ENCODE data around the gene HIKESHI. TPM values are rescaled to one million over a fixed set of nuclear protein-coding genes. Genes with fewer than 3 reads are reported as not detected.

The HIKESHI gene
- polyA plus RNA-seq, 3 donors = 21.5 to 71.2 (median 65.4) TPM

DNA sequence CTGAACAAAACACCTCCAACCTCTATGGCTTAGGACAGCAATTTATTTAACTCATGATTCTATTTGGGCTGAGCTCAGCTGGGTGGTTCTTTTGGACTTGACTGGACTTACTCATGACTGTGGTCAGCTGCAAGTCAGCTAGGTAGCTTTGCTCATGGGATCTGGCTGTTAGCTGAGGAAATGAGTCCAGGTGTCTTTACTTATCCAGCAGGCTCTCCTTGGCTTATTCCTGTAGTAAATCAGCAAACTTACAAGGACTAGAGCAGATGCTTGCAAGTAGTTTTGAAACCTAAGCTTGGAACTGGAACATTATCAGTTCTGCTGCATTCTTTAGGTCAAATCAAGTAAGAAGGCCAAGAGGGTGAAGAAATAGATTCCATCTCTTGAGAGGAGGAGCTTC lies 8.0 kb upstream of the HIKESHI start:
- no peaks in the 10 kb centered on the region for H4K20me1 ChIP-seq (ENCODE audit: insufficient read depth, low read length)
- Mint-ChIP-seq H3K4me3 (no peak overlapping the region), H3K9me3 (no peaks in the 10 kb centered on the region), H3K4me1 (peaks cover 2% of the 10 kb centered on the region), H3K27me3 (ENCODE audit: low read depth in 3 of 3) (peaks cover 0 to 6% (median 2%) of the 10 kb centered on the region in 3 donors), H3K27ac (no peak overlapping the region), H3K36me3 (peaks cover 0 to 1% of the 10 kb centered on the region in 2 donors)
- H3K79me2 ChIP-seq (ENCODE audit: insufficient read depth, low read length) = no peaks in the 10 kb centered on the region
- H2AFZ ChIP-seq (ENCODE audit: insufficient read depth, low read depth, low read length, poor library complexity, severe bottlenecking) = no peak overlapping the region
- no peaks in the 10 kb centered on the region for H3K36me3 ChIP-seq (replicated peaks in 1 of 2; ENCODE audit: control insufficient read depth in 1 of 2, insufficient read depth in 2 of 2, low read length in 2 of 2)
- H3K9me3 ChIP-seq (replicated peaks in 1 of 2; ENCODE audit: control insufficient read depth in 1 of 2, insufficient read depth in 1 of 2, low read length in 2 of 2) = no peaks in the 10 kb centered on the region
- DNase-seq = no peak
- H3K4me1 ChIP-seq (ENCODE audit: control insufficient read depth in 1 of 2, insufficient read depth in 2 of 2, low read length in 2 of 2) = no peaks in the 10 kb centered on the region
- TF ChIP-seq, protein P1, sequence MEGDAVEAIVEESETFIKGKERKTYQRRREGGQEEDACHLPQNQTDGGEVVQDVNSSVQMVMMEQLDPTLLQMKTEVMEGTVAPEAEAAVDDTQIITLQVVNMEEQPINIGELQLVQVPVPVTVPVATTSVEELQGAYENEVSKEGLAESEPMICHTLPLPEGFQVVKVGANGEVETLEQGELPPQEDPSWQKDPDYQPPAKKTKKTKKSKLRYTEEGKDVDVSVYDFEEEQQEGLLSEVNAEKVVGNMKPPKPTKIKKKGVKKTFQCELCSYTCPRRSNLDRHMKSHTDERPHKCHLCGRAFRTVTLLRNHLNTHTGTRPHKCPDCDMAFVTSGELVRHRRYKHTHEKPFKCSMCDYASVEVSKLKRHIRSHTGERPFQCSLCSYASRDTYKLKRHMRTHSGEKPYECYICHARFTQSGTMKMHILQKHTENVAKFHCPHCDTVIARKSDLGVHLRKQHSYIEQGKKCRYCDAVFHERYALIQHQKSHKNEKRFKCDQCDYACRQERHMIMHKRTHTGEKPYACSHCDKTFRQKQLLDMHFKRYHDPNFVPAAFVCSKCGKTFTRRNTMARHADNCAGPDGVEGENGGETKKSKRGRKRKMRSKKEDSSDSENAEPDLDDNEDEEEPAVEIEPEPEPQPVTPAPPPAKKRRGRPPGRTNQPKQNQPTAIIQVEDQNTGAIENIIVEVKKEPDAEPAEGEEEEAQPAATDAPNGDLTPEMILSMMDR (IDR thresholded peaks at IDR 0.05) = no peak
- H3K4me2 ChIP-seq (replicated peaks; ENCODE audit: extremely low read depth, low read length, poor library complexity, severe bottlenecking) = no peak overlapping the region
- intact Hi-C loops (cut with micrococcal nuclease) = loop anchor here (5.0 to 10.0 kb wide), 2 partner anchors 432 to 439 kb away; partner anchors contain the start of gene CCDC83 (in 1 of the 2)
- H3K27me3 ChIP-seq (ENCODE audit: control insufficient read depth in 2 of 2, insufficient read depth in 2 of 2, low read length in 2 of 2) = no peaks in the 10 kb centered on the region
- H3K9ac ChIP-seq (ENCODE audit: insufficient read depth, low read length, poor library complexity, severe bottlenecking) = no peak overlapping the region
- no peak overlapping the region for H3K4me3 ChIP-seq (replicated peaks in 1 of 3; ENCODE audit: low read depth in 2 of 3, low read length in 3 of 3)
- H3K27ac ChIP-seq (ENCODE audit: low read depth in 1 of 2, low read length in 2 of 2) = no peak overlapping the region

DNA sequence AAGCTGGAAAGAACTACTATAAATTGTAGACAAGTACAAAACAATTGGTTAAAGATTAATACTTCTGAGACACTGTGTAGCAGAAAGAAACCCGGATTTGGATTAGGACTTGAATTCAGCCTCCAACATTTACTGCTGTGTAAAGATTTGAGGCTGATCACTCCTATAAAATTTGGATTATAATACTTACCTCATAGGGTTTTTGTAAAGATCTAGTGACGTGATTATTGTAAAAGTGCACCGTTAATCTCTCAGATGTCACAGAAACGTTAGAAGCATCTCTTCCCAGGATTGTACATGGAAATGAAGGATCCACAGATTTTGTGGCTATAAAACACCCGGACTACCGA lies 323 bp upstream of the HIKESHI start:
- Mint-ChIP-seq H3K4me3 (peak overlapping the region; percentile 98), H3K27ac (peak overlapping the region in 4 of 7 donors; percentile 95 to 99 (median 97)), H3K9me3 (peaks cover 0 to 3% (median 0%) of the 10 kb centered on the region in 7 donors), H3K36me3 (peaks cover 2 to 9% of the 10 kb centered on the region in 2 donors), H3K4me1 (peaks cover 12% of the 10 kb centered on the region), H3K27me3 (ENCODE audit: low read depth in 3 of 3) (peaks cover 0 to 3% (median 0%) of the 10 kb centered on the region in 3 donors)
- H3K27ac ChIP-seq (ENCODE audit: low read depth in 1 of 2, low read length in 2 of 2) = peak overlapping the region; percentile 66 to 94
- TF ChIP-seq, protein P1 (IDR thresholded peaks at IDR 0.05) = no peak
- H3K79me2 ChIP-seq (ENCODE audit: insufficient read depth, low read length) = peaks cover 35% of the 10 kb centered on the region
- H3K4me3 ChIP-seq (replicated peaks in 1 of 3; ENCODE audit: low read depth in 2 of 3, low read length in 3 of 3) = peak overlapping the region in 2 of 3 experiments; percentile 90 to 93
- WGBS (ENCODE audit: insufficient coverage) = 0% methylated on average over 2 of the region's 6 CpGs
- H3K9me3 ChIP-seq (replicated peaks in 1 of 2; ENCODE audit: control insufficient read depth in 1 of 2, insufficient read depth in 1 of 2, low read length in 2 of 2) = no peaks in the 10 kb centered on the region
- no peaks in the 10 kb centered on the region for H3K36me3 ChIP-seq (replicated peaks in 1 of 2; ENCODE audit: control insufficient read depth in 1 of 2, insufficient read depth in 2 of 2, low read length in 2 of 2)
- H3K9ac ChIP-seq (ENCODE audit: insufficient read depth, low read length, poor library complexity, severe bottlenecking) = peak overlapping the region; percentile 86
- no peaks in the 10 kb centered on the region for H3K27me3 ChIP-seq (ENCODE audit: control insufficient read depth in 2 of 2, insufficient read depth in 2 of 2, low read length in 2 of 2)
- H4K20me1 ChIP-seq (ENCODE audit: insufficient read depth, low read length) = no peaks in the 10 kb centered on the region
- intact Hi-C loops (cut with micrococcal nuclease) = no loop called here
- peak overlapping the region; percentile 96 for H2AFZ ChIP-seq (ENCODE audit: insufficient read depth, low read depth, low read length, poor library complexity, severe bottlenecking)
- DNase-seq = no peak
- peak overlapping the region; percentile 88 for H3K4me2 ChIP-seq (replicated peaks; ENCODE audit: extremely low read depth, low read length, poor library complexity, severe bottlenecking)
- H3K4me1 ChIP-seq (ENCODE audit: control insufficient read depth in 1 of 2, insufficient read depth in 2 of 2, low read length in 2 of 2) = peaks cover 12 to 16% of the 10 kb centered on the region in 2 donors

All from CD14-positive monocyte (primary cell).